Measurements from ENCODE around the gene OR8K1. TPM values are rescaled to one million over a fixed set of nuclear protein-coding genes. Genes with fewer than 3 reads are reported as not detected.

OR8K1 gene
- not detected in 2 replicates for total RNA-seq

- TF ChIP-seq CTCF (IDR thresholded peaks at IDR 0.05; ENCODE audit: insufficient read depth, low read depth, low read length): no peak
- H3K4me3 ChIP-seq (ENCODE audit: low read depth, low read length): no peak within 1 kb of the TSS
- no peak for DNase-seq (ENCODE audit: low read depth)
Measured at GRCh38 chr11:56345739-56346138, at the start of gene OR8K1. Gene OR8K1 (plus strand): TSS chr11:56346039. CDS start chr11:56346039, 0 bp downstream.

GRCh38 chr11:56296898-56297297, 48.9 kb upstream of the OR8K1 start:
- no peak for TF ChIP-seq CTCF (IDR thresholded peaks at IDR 0.05; ENCODE audit: insufficient read depth, low read depth, low read length)
- no peak for DNase-seq (ENCODE audit: low read depth)
- no peak overlapping the region for H3K4me3 ChIP-seq (ENCODE audit: low read depth, low read length)

GRCh38 chr11:56307836-56308235, 38.0 kb upstream of the OR8K1 start:
- no peak for DNase-seq (ENCODE audit: low read depth)
- H3K4me3 ChIP-seq (ENCODE audit: low read depth, low read length): no peak overlapping the region
- TF ChIP-seq CTCF (IDR thresholded peaks at IDR 0.05; ENCODE audit: insufficient read depth, low read depth, low read length): no peak

GRCh38 chr11:56314844-56315243, 31.0 kb upstream of the OR8K1 start, which contains the start of gene OR8K3:
Gene OR8K3 (plus strand): TSS chr11:56315144. CDS start chr11:56318307, 3,163 bp downstream.
- no peak for TF ChIP-seq CTCF (IDR thresholded peaks at IDR 0.05; ENCODE audit: insufficient read depth, low read depth, low read length)
- H3K4me3 ChIP-seq (ENCODE audit: low read depth, low read length): no peak within 1 kb of the TSS
- no peak for DNase-seq (ENCODE audit: low read depth)

GRCh38 chr11:56331861-56332491, 13.9 kb upstream of the OR8K1 start:
- H3K4me3 ChIP-seq (ENCODE audit: low read depth, low read length): no peak overlapping the region
- DNase-seq (ENCODE audit: low read depth): no peak
- TF ChIP-seq CTCF (IDR thresholded peaks at IDR 0.05; ENCODE audit: insufficient read depth, low read depth, low read length): no peak

- no peak for DNase-seq (ENCODE audit: low read depth)
- no peak for TF ChIP-seq CTCF (IDR thresholded peaks at IDR 0.05; ENCODE audit: insufficient read depth, low read depth, low read length)
- H3K4me3 ChIP-seq (ENCODE audit: low read depth, low read length): no peak overlapping the region
Measured at GRCh38 chr11:56333156-56333555, 12.7 kb upstream of the OR8K1 start.

- no peak for TF ChIP-seq CTCF (IDR thresholded peaks at IDR 0.05; ENCODE audit: insufficient read depth, low read depth, low read length)
- no peak for DNase-seq (ENCODE audit: low read depth)
- no peak overlapping the region for H3K4me3 ChIP-seq (ENCODE audit: low read depth, low read length)
Measured at GRCh38 chr11:56340289-56340688, 5.5 kb upstream of the OR8K1 start.

Measured in fibroblast of villous mesenchyme (primary cell).